SK-N-MC (cell line): Measurements from ENCODE around the gene RUNX2.
A peak's percentile ranks its signal among the peaks of the same experiment; 100 is the strongest.
"Not testable (repeated sequence)": the region's sequence is repeated elsewhere in the genome, so short reads cannot be mapped to it uniquely, and the experiment has no call there.

ENCODE experiments used
- DNase-seq: peaks from one replicate; pipeline ENCODE4 v3.0.0-alpha.2; 2011; ENCODE audit warnings: low read depth, low spot score
- H3K27ac ChIP-seq: fragments of 200-600 bp; sonication (generic); 2 replicates; pipeline ENCODE4 v1.5.1; 2016; ENCODE audit warnings: mixed run types
- H3K36me3 ChIP-seq: fragments of 200-600 bp; sonication (generic); 2 replicates; pipeline ENCODE4 v1.6.1; 2017; ENCODE audit warnings: antibody characterized with exemption, low read length, mixed read lengths; ENCODE audit not compliant: insufficient read depth
- H3K4me3 ChIP-seq: fragments of 200-600 bp; sonication (generic); 2 replicates; pipeline ENCODE4 v1.5.1; 2016
- H3K9ac ChIP-seq: fragments of 200-600 bp; sonication (generic); 2 replicates; pipeline ENCODE4 v1.8.0; 2017; ENCODE audit warnings: mixed run types, mixed read lengths; ENCODE audit not compliant: insufficient read length
- H3K9me3 ChIP-seq: fragments of 200-600 bp; sonication (generic); 2 replicates; pipeline ENCODE4 v1.6.1; 2017; ENCODE audit warnings: low read depth, mild to moderate bottlenecking, antibody characterized with exemption, low read length, moderate library complexity, mixed read lengths
- EZH2 ChIP-seq: fragments of 200-600 bp; sonication (generic); IDR thresholded peaks from one replicate; pipeline ENCODE4 v1.6.1; 2017; ENCODE audit warnings: antibody characterized with exemption
- FOXP2 ChIP-seq: optimal IDR thresholded peaks from 2 replicates; pipeline ENCODE3; 2011; ENCODE audit warnings: mild to moderate bottlenecking, moderate library complexity; ENCODE audit not compliant: insufficient read depth; ENCODE audit errors: extremely low read length, control extremely low read depth
- POLR2AphosphoS5 ChIP-seq: IDR thresholded peaks from 2 replicates; pipeline ENCODE4 v1.6.1; 2012; ENCODE audit warnings: mild to moderate bottlenecking, low read depth, low read length, borderline replicate concordance

RUNX2 gene

DNA sequence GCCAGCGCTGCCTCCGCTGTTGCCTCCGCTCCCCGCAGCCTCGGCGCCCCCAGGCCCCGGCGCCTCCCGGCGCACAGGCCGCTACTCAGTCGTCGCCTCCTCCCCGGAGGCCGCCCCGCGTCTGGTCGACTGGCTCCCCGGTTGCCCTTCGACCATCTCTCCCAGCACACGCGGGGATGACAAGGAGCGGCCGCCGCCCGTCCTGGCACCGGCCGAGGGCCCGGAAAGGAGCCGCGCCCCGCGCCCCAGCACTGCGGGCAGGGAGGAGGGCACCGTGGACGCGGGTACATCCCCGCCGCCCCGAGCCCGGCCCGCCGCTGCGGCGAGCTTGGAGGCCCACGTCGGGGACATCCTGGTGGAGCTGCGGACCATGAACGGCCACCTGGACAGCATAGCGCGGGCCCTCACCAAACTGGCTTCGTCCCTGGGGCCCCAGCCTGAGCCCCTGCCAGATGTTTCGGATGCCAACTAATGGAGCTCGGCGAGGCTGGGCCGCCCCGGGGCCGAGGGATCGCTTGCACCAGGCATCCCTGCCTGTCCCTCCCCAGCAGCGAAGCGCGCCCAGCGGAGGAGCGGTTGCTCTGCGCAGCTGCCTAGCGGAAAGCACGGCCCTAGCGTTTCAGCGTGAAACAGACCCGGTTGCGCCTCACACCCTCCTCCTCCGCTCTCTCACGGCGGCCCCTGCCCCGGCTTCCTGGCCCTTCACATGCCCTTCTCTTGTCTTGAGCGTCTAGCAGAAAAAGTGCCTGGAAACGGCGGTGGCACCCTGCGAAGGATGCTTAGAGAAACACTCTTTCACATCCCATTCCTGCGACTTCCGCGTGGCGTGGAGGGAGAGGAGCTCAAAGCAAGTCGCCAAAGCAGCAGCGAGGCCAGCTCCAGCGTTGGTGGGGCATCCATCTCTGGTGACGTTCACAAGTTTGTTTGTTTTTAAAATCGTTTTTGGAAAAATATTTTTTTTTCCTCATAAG, 335.4 kb downstream of the RUNX2 start:
- Histone ChIP-seq H3K27ac (no peak overlapping the region), H3K9ac (no peak overlapping the region), H3K4me3 (no peak overlapping the region), H3K36me3 (no peaks in the 10 kb centered on the region), H3K9me3 (no peaks in the 10 kb centered on the region)
- TF ChIP-seq FOXP2, result no peak
- no peak for TF ChIP-seq EZH2
- no peak for TF ChIP-seq POLR2AphosphoS5
- no peak for DNase-seq

DNA sequence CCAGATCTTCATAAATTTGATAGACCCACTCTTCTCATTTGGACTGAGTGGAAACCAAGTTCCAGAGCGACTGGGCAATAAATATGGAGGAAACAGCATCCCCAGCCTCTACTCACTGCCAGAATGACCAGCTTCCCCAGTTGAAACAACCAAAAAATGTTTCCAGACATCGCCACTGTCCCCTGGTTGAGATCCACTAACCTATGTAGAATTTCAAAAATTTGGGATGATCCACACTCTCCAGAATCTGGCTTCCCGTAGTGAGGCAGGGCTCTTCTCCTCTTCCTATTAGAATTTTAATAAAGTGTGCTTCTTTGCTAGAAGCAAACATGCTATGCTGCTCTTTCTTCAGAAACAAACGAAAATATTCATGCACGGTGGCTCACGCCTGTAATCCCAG, 336.6 kb downstream of the RUNX2 start:
- H3K27ac ChIP-seq, result no peak overlapping the region
- H3K4me3 ChIP-seq, result no peak overlapping the region
- no peak for DNase-seq
- H3K36me3 ChIP-seq, result no peaks in the 10 kb centered on the region
- TF ChIP-seq EZH2, result no peak
- TF ChIP-seq FOXP2, result no peak
- TF ChIP-seq POLR2AphosphoS5, result no peak
- H3K9me3 ChIP-seq, result no peaks in the 10 kb centered on the region
- H3K9ac ChIP-seq, result no peak overlapping the region

DNA sequence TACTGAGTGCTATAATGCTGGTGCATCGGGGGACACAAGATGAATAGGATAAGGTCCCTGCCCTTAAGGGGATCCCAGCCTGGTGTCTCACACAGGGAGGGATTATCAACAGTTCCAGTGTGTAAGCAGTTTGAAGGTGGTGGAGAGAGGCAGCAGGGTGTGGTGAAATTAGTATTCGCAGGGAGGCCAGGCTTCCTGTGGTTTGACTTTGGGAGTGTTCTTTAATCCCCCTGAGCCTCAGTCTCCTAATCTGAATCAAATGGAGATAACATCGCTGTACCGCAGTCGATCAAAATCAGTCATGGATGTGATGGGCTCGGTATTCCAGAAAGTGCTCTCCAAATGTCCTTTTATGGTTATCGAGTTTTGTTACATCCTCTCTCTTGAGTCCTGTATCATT, 337.7 kb downstream of the RUNX2 start:
- Histone ChIP-seq H3K9ac (no peak overlapping the region), H3K4me3 (no peak overlapping the region), H3K36me3 (no peaks in the 10 kb centered on the region), H3K9me3 (no peaks in the 10 kb centered on the region), H3K27ac (peak overlapping the region; percentile 55; the same call in 1 of the 2 replicates)
- TF ChIP-seq FOXP2 (no peak), EZH2 (no peak), POLR2AphosphoS5 (no peak)
- DNase-seq, result peak; percentile 10

DNA sequence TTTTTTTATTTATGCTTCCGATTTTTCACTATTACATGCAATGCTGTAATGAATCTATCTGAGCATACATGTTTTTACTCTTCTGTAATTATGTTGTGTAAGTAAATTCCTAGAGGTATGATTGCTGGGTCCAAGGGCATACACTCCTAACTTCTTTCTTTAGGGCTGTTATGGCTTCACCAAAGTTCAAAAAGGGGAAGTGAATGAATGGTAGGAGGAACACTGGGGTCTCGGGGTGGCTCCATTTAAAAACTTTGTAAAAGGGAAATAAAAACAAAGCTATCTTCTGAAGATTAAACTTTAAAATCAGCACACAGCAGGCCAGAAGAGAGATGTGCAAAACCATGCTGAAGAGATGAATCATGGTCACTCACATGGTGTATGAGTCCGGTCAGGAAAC, 338.7 kb downstream of the RUNX2 start:
- Histone ChIP-seq H3K36me3 (no peaks in the 10 kb centered on the region), H3K27ac (no peak overlapping the region), H3K9ac (no peak overlapping the region), H3K9me3 (no peaks in the 10 kb centered on the region), H3K4me3 (no peak overlapping the region)
- no peak for DNase-seq
- no peak for TF ChIP-seq FOXP2
- TF ChIP-seq POLR2AphosphoS5, result no peak
- TF ChIP-seq EZH2, result no peak

DNA sequence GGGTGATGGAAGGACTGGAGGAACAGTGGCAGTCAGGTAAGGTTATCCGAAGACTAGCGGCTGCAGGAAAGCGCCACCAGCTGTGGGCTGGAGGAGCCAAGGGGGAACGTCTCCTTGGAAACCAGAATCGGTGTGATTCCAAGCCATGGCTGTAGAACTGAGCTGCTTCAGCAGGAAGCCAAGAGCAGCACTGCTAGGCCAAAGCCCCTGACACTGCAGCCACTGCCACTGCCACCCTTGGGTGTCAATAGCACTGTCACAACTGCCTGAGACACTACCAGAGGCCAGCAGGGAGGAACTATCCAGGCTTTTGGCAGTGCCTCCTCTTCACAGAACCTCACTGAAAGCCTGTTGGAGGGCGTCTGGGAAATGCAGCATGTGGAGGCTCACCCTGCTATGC, 339.2 kb downstream of the RUNX2 start:
- no peak for DNase-seq
- Histone ChIP-seq H3K9ac (no peak overlapping the region), H3K27ac (no peak overlapping the region), H3K4me3 (no peak overlapping the region), H3K36me3 (no peaks in the 10 kb centered on the region), H3K9me3 (no peaks in the 10 kb centered on the region)
- TF ChIP-seq FOXP2 (no peak), POLR2AphosphoS5 (no peak), EZH2 (no peak)

DNA sequence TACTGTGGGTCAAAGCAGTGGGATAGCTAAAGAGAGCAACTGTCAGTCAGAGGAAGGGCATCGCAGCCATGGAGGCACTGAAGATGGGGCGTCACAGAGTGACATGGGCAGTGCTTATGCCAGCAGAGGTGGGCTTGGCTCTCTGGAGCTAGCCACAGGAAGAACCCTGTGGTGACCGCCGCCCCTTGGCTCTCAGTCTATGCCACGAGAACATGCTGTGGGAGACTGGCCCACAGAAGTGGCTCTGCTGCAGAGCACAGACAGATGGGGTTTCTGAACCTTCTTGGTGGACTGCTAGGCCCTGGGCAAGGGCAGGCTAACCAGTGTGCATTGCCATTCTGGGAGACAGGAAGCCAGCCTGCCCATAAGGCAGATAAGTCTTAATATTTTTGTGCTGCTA, 339.6 kb downstream of the RUNX2 start:
- no peak for TF ChIP-seq POLR2AphosphoS5
- TF ChIP-seq EZH2, result no peak
- TF ChIP-seq FOXP2, result no peak
- H3K4me3 ChIP-seq, result no peak overlapping the region

DNA sequence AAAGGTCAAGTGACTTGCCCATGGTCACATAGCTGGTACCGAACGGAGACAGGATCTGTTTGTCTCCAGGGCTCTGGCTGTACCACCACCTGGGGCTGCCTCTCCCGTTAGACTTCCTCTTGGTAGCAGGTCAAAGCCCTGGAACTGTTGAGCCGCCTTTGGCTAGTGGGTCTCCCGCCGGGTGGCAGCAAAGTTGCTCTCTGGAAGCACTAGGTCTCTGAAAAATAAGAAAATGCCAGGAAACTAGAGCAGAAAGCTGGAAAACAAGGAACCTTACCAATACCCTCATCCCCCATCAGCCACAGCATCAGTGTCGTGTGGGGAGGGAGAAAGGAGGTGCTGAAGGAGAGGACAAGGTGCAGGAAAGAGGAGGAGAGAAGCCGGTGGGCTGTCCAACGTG, 340.6 kb downstream of the RUNX2 start:
- TF ChIP-seq FOXP2 (no peak), EZH2 (no peak), POLR2AphosphoS5 (no peak)
- DNase-seq, result no peak
- Histone ChIP-seq H3K9me3 (no peaks in the 10 kb centered on the region), H3K36me3 (no peaks in the 10 kb centered on the region), H3K27ac (no peak overlapping the region), H3K9ac (no peak overlapping the region), H3K4me3 (no peak overlapping the region)

More for the DNA sequence above, 339.6 kb downstream of the RUNX2 start:
- Histone ChIP-seq H3K36me3 (no peaks in the 10 kb centered on the region), H3K9me3 (no peaks in the 10 kb centered on the region), H3K27ac (no peak overlapping the region), H3K9ac (no peak overlapping the region)
- DNase-seq, result no peak

DNA sequence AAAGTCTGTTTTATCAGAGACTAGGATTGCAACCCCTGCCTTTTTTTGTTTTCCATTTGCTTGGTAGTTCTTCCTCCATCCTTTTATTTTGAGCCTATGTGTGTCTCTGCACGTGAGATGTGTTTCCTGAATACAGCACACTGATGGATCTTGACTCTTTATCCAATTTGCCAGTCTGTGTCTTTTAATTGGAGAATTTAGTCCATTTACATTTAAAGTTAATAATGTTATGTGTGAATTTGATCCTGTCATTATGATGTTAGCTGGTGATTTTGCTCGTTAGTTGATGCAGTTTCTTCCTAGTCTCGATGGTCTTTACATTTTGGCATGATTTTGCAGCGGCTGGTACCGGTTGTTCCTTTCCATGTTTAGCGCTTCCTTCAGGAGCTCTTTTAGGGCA, 345.0 kb downstream of the RUNX2 start:
- not testable (repeated sequence) for DNase-seq, H3K9ac ChIP-seq, H3K4me3 ChIP-seq, H3K36me3 ChIP-seq, H3K27ac ChIP-seq, H3K9me3 ChIP-seq

DNA sequence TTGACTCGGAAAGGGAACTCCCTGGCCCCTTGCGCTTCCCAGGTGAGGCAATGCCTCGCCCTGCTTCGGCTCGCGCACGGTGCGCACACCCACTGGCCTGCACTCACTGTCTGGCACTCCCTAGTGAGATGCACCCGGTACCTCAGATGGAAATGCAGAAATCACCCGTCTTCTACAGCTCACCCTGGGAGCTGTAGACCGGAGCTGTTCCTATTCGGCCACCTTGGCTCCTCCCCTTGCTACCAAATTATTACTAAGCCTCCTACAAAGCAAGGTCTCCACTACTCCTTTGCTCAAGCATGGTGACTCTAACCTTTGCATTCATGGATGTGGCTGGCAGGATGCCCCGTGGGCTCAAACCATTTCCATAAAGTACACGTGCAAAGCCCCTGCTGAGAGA, 347.0 kb downstream of the RUNX2 start:
- H3K9me3 ChIP-seq, H3K27ac ChIP-seq, DNase-seq, H3K4me3 ChIP-seq, H3K36me3 ChIP-seq, H3K9ac ChIP-seq: not testable (repeated sequence)
